ENCODE data around the gene AKAIN1.

The AKAIN1 gene

DNA sequence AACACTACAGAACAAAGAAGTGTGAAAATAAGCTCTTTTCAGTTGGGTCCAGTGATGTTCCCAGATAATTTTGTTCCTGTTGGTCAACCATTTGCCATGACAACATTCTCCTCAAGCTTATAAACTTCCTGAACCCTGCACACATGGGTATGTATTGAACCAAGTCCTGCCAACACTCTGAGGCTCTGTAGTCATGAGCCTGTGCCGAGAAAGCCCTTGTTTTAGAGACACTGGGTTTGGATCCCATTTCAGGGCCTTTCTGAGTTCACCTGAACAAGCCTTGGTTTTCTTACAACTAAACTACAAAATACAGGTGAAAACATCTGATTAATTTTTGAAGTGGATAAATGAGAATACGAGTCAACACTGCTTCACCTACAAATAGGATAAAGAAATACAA, 38.5 kb downstream of the AKAIN1 start:
- DNase-seq, result no peak

DNA sequence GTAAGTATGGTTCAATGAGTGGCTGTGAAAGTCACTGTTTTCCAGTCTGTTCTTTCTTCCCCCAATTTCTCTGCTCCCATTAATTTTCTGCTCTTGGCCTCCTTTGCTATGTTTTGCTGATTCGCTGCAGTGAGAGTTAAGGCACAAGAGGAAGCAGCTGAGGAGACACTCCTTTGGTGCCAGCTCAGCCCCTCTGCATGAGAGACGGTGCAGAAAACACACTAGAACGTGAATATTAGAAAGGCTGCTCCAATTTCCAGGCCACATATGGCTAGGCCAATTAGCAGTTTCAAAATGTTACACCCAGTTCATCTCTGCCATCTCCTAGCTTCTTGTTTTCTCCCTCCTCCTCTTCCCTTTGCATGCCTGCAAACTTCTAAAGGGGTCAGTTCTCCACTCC, 38.9 kb downstream of the AKAIN1 start:
- DNase-seq, result no peak

DNA sequence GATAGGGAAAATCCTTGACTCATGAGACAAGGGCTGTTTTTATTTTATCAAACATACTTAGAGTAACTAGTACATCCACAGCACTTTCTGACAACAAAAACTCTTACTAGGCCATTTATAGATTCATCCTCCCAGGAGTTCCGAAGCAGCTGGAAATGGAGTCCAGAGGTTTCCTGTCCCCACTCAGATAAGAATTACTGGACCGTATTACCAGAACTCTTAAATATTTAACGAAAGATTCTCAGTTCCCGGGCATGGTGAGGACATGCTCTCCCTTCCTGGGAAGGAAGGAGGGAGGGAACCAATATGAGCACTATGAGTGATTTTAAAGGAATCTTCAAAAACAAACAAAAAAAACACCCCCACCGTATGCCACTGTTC, 41.2 kb downstream of the AKAIN1 start:
- no peak for DNase-seq

DNA sequence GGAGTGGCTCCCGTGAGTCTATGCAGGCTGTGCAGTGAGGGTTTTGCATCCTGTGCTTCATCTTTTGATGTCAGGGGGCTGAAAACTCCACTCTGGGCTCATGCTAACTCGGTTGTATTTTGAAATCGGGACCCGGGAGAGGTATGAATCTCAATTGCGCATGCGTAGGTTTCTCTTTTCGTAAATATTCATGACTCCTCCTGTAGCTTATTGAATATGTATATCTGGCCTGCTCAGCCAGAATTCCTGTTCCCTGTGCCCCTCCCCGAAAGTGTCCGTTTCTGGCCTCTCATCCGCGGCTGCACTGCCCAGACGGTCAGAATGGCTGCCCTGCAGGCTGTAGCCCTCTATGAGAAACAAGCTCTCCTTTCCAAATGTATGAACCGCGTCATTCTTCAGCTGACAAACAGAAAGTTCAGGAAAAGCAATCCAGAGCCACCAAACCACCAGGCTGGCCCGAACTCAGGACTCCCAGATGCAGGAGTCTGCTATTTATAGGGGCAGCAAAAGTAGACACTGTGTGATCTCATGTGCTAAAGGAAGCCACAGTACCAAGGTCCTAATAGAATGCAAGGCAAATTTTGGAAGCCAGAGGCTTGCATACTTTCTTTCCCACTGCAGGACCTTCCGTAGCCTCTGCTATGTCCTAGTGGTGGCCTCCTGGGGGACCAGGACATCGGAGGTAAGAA, 41.7 kb downstream of the AKAIN1 start:
- DNase-seq, result no peak

DNA sequence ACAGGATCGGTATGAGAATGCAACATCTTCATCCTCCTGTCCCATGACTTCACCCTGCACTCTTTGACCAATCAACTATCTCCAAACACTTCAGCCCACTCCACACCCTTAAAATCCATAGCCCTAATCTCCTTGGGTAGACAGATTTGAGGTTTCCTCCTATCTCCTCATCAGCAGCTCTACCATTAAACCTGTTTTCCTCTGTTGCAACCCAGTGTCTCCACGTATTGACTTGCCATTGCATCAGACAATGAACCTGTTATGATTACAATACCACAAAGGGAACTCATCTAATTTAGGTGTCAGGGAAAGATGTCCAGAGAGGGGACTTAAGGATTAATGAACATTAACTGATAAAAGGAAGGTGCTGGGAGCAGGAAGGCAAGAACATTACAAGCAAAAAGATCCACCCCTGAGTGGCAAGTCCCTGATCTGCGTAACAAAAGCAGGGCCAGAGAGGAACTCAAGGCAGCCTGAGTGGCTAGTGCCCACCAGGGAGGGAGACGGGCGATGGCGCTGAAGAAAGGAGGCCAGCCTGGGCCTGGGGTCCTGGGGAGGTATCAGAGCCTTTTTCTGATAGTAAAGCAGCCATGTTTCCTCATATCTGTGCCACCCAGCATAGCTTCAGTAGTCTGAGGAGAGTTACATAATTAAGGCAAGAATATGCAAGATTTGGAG, 44.6 kb downstream of the AKAIN1 start:
- DNase-seq, result no peak

DNA sequence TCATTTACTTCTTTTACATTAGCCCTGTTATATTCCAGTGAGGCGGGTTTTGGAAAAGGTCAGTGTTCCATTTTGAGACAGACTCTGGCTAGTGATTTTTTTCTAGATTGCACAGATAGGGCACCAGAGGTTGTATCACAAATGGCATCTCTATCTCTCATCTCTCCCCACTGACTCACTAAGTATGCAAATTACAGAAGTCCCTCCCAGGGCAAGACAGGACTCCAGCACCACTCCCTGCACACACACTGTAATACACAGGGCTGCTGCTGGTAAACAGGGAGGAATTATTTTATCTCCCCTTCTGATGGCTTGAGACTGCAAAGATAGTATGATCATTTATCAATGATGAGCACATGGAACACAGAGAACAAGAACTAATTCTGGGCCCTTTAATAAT, 46.2 kb downstream of the AKAIN1 start:
- DNase-seq, result no peak

DNA sequence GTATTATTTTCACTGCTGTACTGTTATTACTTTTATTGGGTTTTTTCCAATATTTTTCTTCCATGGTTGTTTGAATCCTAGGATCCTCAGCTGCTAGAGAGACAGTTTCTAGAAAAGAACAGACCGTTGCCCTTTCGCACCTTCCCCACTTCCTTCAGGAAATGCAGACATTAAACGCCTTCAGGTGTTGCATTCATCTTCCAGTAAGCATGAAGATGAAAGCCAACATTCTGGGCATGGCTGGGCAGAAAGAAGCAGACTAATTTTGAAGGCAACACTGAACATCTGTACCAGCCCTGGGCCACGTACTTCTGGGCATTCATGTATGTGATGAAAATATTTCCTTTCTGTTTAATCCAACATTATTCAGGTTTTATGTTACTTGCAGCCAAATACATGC, 51.0 kb downstream of the AKAIN1 start:
- DNase-seq, result no peak

DNA sequence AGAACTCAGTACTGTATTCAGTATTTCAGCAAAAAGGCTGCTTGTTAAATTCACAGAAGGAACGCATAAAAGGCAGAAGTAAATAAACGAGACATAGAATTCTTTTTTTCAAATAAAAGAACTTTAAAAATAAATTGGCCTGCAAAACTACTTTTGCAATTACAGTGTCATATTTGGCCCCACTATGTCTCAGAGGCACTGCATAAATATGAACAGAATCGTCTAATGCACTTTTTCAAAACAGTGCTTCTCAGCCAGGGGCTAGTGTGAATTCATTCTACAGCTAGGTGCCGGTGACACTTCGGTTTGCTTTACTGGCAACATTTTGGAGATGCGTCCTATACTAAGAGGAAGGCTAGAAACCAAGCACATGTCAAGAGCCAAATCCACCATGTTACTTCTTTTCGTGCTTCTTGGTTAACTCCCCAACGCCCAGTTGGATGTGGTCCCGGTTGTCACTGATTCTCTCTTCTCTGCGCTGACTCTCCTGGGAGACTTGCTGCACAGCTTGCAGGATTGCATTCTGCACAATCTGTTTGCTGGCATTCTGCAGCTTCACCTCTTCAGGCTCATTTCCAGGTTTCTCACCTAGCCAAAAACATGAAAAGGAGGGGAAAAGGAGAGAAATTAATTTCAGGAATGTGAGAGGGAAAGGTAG, 51.8 kb downstream of the AKAIN1 start:
- DNase-seq, result no peak

DNA sequence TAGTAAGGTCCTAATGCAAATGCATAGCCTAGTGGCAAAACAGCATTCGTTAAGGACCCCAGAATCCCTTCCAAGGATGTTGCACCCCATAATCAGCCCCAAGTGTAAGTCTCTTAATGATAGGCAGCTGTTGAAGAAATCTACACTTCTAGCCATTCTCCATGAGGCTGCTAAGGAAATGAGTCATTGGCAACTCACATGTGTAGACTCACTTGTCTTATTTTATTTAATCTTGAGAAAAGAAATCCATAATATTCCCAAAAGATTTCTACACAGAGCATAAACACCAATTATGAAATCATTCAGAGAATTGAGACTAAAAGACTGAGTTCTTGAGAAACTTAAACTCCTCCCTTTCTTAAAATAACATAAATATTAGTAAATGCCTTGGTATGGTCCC, 52.4 kb downstream of the AKAIN1 start:
- no peak for DNase-seq

DNA sequence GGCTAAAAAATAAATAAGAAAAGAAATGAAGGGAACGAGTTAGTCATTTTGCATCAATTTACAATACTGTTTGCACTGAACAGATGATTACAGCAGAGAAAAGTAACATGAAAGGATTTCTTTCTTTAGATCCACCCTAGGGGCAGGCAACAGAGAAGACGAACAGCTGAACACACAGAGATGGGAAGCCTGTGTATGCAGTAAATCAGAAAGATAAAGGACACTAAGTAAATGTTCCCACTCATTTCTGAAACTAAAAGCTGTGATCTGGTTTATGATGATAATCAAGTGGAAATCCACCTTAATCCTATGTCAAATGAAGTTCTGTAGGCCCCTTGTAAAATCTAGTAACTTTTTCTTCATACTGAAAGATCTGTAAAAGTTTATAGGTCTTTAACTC, 54.2 kb downstream of the AKAIN1 start:
- no peak for DNase-seq

DNA sequence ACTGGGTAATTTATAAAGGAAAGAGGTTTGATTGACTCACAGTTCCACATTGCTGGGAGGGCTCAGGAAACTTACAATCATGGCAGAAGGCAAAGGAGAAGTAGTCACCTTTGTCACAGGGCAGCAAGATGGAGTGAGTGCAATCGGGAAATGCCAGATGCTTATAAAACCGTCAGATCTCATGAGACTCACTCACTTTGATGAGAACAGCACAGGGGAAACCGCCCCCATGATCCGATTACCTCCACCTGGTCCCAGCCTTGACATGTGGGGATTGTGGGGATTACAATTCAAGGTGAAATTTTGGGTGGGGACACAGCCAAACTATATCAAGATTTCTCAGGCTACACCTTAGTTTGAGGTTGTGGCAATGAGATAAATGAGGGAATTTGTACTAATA, 54.9 kb downstream of the AKAIN1 start:
- no peak for DNase-seq

DNA sequence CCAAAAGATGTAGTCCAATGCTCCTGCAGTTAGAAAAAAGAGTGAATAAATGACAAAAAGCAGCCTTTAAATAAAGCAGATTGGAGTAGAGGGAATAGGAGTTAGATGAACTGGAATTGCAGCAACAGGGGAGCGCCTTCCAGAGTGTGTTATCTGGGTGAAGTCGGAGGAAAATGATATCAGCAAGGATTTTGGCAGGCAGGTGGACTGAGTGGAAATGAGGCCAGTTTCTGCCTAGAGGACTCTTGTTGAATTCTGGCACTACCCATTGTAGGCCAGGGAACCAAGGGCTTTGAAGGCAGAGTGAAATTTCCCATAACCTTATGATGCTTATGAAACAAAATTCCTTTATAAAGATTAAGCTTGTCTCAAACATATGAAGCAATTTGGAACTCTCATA, 59.8 kb downstream of the AKAIN1 start:
- DNase-seq, result no peak

DNA sequence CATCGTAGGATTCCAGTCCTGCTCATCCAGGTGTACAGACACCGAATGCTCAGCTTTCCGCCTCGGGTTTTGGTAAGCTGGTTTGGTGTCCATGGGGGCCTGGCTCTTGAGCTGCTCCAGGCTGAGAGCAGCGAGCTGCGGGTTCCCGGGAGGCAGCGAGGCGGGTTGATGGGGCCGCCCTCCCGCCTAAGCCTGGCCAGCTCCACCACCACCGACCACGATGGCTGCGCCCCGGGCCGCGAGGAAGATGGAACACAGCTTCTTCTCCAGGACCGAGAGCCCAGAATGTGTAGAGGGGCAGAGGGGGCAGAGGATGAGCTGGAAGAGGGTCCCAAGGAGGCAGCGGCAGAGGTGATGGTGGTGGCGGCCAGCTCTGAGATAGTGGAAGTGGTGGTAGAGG, 64.1 kb downstream of the AKAIN1 start:
- no peak for DNase-seq

DNA sequence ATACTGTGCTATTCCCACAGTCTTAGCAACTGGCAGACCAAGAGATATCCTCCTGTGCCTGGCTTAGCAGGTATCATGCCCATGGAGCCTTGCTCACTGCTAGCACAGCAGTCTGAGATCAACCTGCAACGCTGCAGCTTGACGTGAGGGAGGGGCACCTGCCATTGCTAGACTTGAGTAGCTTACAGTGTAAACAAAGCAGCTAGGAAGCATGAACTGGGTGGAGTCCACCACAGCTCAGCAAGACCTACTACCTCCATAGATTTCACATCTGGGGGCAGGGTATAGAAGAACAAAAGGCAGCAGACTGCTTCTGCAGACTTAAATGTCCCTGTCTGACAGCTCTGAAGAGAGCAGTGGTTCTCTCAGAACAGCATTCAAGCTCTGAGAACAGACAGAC, 74.8 kb downstream of the AKAIN1 start:
- no peak for DNase-seq

DNA sequence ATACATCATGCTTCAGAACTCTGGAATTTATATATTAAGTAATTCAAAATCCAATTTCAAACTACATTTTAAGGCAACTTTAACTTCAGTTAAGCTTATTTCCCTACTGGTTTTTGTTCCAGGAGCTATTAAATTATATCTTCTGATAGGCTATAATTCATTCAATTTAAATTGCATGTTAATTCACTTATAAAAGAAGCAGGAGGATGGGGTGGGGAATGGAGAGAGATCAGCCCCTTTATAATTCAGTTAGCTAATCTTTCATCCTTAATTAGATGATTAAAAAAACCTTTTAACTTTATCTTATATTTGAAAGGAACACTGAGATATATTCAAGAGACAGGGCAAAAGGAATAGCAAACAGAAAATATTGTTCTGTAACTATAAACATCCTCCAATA, 86.8 kb downstream of the AKAIN1 start:
- no peak for DNase-seq

DNA sequence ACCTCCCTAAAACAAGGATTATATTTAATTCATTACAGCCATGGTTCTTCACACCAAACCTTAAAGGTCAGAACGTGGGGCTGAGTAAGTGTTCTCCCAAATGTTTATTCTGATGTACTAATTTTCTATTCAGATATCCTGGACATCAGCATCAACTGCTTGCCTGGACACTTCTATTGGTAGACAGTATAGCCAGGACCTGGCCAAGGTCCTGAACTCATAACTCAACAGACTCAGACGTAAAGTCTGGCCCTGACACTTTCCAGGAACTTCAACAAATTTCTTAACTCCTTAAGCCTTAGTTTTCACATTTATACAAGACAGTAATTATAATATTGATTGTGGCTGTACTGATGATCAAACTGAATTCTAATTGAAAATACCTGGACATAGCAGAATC, 89.1 kb downstream of the AKAIN1 start:
- no peak for DNase-seq

DNA sequence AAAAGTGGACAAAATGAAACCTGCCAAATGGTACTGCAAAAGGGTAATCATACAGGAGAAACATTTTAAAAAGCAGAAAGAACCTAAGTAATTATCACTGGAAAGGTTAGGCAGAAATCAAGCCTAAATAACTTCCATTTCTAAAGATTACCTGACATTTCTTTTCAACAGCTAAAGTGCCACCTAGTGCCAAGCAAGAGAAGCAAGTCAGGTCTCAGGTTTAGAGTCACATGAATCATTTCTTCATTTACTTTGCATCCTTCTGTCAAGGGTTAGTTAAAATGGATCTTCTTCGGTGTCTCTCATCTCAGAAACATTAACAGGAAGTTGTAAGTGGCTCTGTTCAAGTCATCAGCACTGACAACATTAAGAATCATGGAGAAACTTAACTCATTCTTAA, 90.3 kb downstream of the AKAIN1 start:
- DNase-seq, result no peak

DNA sequence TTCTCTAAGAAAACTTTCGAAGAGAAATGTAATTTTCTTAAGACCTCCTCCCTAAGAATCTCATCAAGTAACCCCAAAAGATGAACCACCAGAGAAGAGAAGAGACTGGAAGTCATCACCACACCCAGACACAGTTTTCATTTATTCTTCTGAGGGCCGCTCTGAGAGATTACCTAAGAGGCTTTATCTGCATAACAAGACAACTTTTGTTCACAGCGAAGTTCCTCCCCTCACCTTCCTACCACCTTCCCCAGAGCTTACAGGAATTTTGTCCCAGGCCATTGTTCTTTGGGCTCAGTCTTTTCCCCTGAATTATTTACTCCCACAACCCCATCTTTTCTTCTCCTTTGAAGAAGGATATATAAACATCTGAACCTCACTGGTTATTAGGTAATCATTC, 92.8 kb downstream of the AKAIN1 start:
- DNase-seq, result no peak

DNA sequence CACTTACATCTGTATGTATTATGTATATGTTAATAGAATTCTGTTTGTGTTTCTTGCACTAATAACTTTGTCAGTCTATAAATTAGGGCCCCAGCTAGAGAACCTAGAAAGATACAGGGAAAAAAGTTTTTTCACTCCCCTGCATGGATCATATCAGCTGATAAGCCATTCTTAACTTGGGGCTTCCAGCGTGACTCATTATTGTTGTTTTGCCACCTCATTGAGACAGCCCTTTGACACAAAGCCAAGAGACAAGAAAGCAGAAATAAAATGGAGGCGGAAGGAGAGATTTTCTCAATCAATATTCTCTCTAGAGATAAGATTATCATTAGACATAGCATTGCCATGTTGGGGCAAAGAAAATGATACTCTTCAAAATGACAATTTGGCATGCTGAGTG, 93.4 kb downstream of the AKAIN1 start:
- DNase-seq, result no peak

DNA sequence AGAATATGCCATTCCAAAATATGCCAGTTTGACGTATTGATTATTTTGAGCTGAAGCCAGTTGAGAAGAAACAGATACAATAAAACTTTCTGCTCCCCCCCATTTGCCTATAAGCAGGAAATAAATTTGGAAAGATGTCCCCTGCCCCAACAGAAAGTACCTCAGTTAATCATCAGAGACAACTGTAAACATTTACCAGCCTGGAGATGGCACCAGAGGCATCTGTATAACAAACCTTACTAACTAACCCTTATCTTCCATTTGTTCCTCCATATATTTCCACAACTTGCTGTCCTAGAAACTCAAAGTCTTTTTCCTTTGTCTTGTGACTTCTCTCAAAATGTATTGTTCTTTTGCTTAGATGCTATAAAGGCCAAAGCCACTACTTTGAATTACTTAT, 93.8 kb downstream of the AKAIN1 start:
- DNase-seq, result no peak

DNA sequence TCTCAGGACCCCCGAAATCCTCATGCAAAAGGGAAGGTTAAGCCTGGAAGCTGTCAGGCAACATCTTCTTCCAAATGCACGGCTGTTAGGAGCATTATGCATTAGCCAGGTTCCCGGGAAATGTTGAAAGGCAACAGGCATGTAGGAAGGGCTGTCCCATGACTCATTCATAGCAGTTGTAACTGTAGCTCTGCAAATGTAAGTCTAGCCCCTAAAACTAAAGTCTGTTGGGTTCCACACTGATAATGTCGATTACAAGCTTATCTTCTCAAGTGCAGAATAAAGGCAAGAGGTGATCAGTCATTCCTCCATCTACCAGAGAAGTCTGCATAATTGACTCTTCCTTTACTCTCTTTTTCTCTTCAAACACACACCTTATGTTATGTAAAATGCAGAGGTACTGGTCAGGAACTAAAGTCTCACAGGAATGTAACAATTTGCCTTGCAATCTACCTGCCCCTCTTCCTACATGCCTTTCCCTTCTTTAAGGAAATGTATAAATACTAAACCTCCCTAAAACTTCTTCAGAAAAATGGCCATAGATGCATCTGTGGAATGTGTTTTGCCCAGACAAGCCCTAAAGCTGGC, 99.8 kb downstream of the AKAIN1 start:
- no peak for DNase-seq

DNA sequence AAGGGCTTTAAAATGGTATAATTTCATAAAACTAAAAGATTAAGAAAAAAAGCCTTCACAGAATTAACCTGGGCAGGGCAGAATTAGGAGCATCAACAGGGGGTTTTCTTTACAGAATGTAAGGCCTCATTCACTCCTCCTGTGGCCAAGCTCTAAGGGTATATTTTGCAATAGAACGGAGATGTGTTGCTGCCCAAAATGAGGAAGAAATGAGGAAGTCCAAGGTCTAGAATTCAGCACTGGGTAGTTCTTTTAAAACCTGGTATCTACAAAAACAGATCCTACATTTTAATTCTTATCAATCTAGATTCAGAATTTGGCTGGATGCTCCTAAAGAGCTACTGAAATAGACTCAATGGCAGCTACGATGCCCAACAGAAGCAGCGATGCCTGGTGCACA, 101.8 kb downstream of the AKAIN1 start:
- no peak for DNase-seq

DNA sequence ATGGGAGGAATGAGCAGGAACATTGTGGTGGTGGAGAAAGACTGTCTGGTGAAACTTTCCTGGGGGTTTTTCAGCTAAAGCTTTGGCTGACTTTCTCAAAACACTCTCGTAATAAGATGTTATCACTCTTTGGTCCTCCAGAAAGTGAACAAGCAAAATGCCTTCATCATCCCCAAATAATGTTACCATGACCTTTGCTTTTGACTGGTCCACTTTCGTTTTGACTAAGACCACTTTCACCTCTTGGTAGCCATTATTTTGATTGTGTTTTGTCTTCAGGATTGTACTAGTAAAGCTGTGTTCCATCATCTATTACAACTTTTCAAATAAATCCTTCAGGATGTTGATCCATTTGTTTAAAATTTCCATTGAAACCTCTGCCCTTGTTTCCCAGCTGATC, 103.2 kb downstream of the AKAIN1 start:
- no peak for DNase-seq
